ENCODE measurements around the gene ABHD12B. TPM values are rescaled to one million over a fixed set of nuclear protein-coding genes. Genes with fewer than 3 reads are reported as not detected.

Gene ABHD12B
- polyA plus RNA-seq, 3 donors = 0.45 to 0.54 TPM; not detected in 1

- no peak for TF ChIP-seq CTCF (IDR thresholded peaks at IDR 0.05)
- Histone ChIP-seq H3K9ac (ENCODE audit: insufficient read depth, low read length, poor library complexity, severe bottlenecking) (no peak overlapping the region), H3K4me2 (replicated peaks; ENCODE audit: extremely low read depth, low read length, poor library complexity, severe bottlenecking) (no peak overlapping the region), H3K4me1 (ENCODE audit: control insufficient read depth in 1 of 2, insufficient read depth in 2 of 2, low read length in 2 of 2) (peaks cover 13 to 14% of the 10 kb centered on the region in 2 donors), H3K27ac (ENCODE audit: low read depth in 1 of 2, low read length in 2 of 2) (no peak overlapping the region), H4K20me1 (ENCODE audit: insufficient read depth, low read length) (no peaks in the 10 kb centered on the region), H3K27me3 (ENCODE audit: control insufficient read depth in 2 of 2, insufficient read depth in 2 of 2, low read length in 2 of 2) (no peaks in the 10 kb centered on the region), H3K79me2 (ENCODE audit: insufficient read depth, low read length) (peaks cover 11% of the 10 kb centered on the region), H3K9me3 (replicated peaks in 1 of 2; ENCODE audit: control insufficient read depth in 1 of 2, insufficient read depth in 1 of 2, low read length in 2 of 2) (no peaks in the 10 kb centered on the region), H2AFZ (ENCODE audit: insufficient read depth, low read depth, low read length, poor library complexity, severe bottlenecking) (peak overlapping the region; percentile 9), H3K4me3 (replicated peaks in 1 of 3; ENCODE audit: low read depth in 2 of 3, low read length in 3 of 3) (no peak overlapping the region), H3K36me3 (replicated peaks in 1 of 2; ENCODE audit: control insufficient read depth in 1 of 2, insufficient read depth in 2 of 2, low read length in 2 of 2) (no peaks in the 10 kb centered on the region)
- peaks cover 0 to 8% (median 0%) of the 10 kb centered on the region in 3 donors for H3K27me3 Mint-ChIP-seq (ENCODE audit: low read depth in 3 of 3)
- H3K36me3 Mint-ChIP-seq = no peaks in the 10 kb centered on the region
- peak in 2 of 3 donors; percentile 30 to 59 for DNase-seq
- intact Hi-C loops (cut with micrococcal nuclease) = loop anchor here in 1 of 2 donors (5.0 kb wide), 1 partner anchor 33 kb away; no protein-coding TSS in a partner anchor
- H3K27ac Mint-ChIP-seq = no peak overlapping the region
- H3K9me3 Mint-ChIP-seq = no peaks in the 10 kb centered on the region
- no CpG with 5 or more reads among the region's 2 CpGs for WGBS (ENCODE audit: insufficient coverage)
- H3K4me3 Mint-ChIP-seq = peak overlapping the region in 1 of 2 donors; percentile 35
- peaks cover 26% of the 10 kb centered on the region for H3K4me1 Mint-ChIP-seq
Measured at GRCh38 chr14:50835280-50835679, 36.6 kb upstream of the ABHD12B start.

DNA sequence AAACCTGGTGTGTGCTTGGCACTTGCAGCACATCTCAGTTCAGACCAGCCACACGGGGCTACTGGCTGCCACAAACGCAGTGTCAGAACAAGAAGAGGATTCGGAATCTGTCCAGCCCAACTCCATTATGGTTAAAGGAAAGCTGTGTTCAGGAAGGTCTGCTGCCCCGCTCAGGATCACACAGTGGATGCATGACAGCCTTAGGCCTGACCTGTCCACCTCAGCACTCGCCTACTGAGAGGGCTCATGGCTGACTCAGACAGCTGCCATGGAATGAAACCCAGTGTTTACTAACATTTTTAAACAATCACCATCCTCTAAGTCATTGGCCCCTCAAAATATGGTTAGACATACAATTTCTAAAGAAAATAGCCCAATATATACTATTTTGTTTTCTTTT, 35.3 kb upstream of the ABHD12B start:
- Histone ChIP-seq H3K4me3 (replicated peaks in 1 of 3; ENCODE audit: low read depth in 2 of 3, low read length in 3 of 3) (no peak overlapping the region), H3K36me3 (replicated peaks in 1 of 2; ENCODE audit: control insufficient read depth in 1 of 2, insufficient read depth in 2 of 2, low read length in 2 of 2) (no peaks in the 10 kb centered on the region), H3K27me3 (ENCODE audit: control insufficient read depth in 2 of 2, insufficient read depth in 2 of 2, low read length in 2 of 2) (no peaks in the 10 kb centered on the region), H4K20me1 (ENCODE audit: insufficient read depth, low read length) (no peaks in the 10 kb centered on the region), H3K4me1 (ENCODE audit: control insufficient read depth in 1 of 2, insufficient read depth in 2 of 2, low read length in 2 of 2) (peaks cover 11 to 12% of the 10 kb centered on the region in 2 donors), H3K79me2 (ENCODE audit: insufficient read depth, low read length) (peaks cover 2% of the 10 kb centered on the region), H3K27ac (ENCODE audit: low read depth in 1 of 2, low read length in 2 of 2) (no peak overlapping the region), H2AFZ (ENCODE audit: insufficient read depth, low read depth, low read length, poor library complexity, severe bottlenecking) (no peak overlapping the region), H3K9ac (ENCODE audit: insufficient read depth, low read length, poor library complexity, severe bottlenecking) (no peak overlapping the region), H3K9me3 (replicated peaks in 1 of 2; ENCODE audit: control insufficient read depth in 1 of 2, insufficient read depth in 1 of 2, low read length in 2 of 2) (no peaks in the 10 kb centered on the region), H3K4me2 (replicated peaks; ENCODE audit: extremely low read depth, low read length, poor library complexity, severe bottlenecking) (no peak overlapping the region)
- H3K4me1 Mint-ChIP-seq = peaks cover 25% of the 10 kb centered on the region
- H3K4me3 Mint-ChIP-seq = no peak overlapping the region
- H3K27me3 Mint-ChIP-seq (ENCODE audit: low read depth in 3 of 3) = peaks cover 0 to 8% (median 0%) of the 10 kb centered on the region in 3 donors
- peaks cover 0 to 2% of the 10 kb centered on the region in 2 donors for H3K36me3 Mint-ChIP-seq
- peaks cover 0 to under 1% (median 0%) of the 10 kb centered on the region in 7 donors for H3K9me3 Mint-ChIP-seq
- TF ChIP-seq CTCF (IDR thresholded peaks at IDR 0.05) = no peak
- intact Hi-C loops (cut with micrococcal nuclease) = loop anchor here in 1 of 2 donors (5.0 kb wide), 1 partner anchor 34 kb away; no protein-coding TSS in a partner anchor
- no peak overlapping the region for H3K27ac Mint-ChIP-seq
- no peak for DNase-seq
- WGBS (ENCODE audit: insufficient coverage) = 100% methylated on average over 1 of the region's 5 CpGs

Data from CD14-positive monocyte (primary cell).